Body of pancreas (tissue), 4 donors: ENCODE results near the gene DMBT1.

Experiments
- POLR2A ChIP-seq, 3 donors: fragments of 450-650 bp; IDR thresholded peaks; one replicate each; pipeline ENCODE4 v1.6.1; 2016; ENCODE audit warnings: antibody characterized with exemption in 3 of 3, mild to moderate bottlenecking in 2 of 3
- TF ChIP-seq, protein P1 (sequence below), 7 experiments: fragments of 450-650 bp in 4 of 7; fragments of 200-600 bp in 3 of 7; sonication (generic) in 3 of 7; IDR thresholded peaks; one replicate each; pipeline ENCODE4 v1.5.1; 2016 to 2019; ENCODE audit warnings: antibody characterized with exemption in 7 of 7

DNA sequence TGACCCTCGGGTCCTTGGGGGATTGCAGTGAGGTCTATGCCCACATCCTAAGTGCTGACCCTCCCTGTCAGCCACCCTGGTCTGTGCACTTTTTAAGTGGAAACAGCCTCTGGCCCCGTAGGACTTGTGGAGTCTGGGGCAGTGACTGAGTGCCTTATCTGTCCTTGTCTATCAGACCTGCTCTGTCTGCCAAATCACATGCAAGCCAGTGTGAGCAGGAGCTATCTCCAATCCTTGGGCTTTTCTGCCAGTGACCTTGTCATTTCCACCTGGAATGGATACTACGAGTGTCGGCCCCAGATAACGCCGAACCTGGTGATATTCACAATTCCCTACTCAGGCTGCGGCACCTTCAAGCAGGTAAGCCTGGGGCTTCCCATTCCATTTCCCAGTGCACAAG lies 76.4 kb downstream of the DMBT1 start:
- TF ChIP-seq, protein P1, sequence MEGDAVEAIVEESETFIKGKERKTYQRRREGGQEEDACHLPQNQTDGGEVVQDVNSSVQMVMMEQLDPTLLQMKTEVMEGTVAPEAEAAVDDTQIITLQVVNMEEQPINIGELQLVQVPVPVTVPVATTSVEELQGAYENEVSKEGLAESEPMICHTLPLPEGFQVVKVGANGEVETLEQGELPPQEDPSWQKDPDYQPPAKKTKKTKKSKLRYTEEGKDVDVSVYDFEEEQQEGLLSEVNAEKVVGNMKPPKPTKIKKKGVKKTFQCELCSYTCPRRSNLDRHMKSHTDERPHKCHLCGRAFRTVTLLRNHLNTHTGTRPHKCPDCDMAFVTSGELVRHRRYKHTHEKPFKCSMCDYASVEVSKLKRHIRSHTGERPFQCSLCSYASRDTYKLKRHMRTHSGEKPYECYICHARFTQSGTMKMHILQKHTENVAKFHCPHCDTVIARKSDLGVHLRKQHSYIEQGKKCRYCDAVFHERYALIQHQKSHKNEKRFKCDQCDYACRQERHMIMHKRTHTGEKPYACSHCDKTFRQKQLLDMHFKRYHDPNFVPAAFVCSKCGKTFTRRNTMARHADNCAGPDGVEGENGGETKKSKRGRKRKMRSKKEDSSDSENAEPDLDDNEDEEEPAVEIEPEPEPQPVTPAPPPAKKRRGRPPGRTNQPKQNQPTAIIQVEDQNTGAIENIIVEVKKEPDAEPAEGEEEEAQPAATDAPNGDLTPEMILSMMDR (IDR thresholded peaks at IDR 0.05) = no peak
- no peak for TF ChIP-seq POLR2A (IDR thresholded peaks at IDR 0.05)
